Peyer's patch (tissue), 4 donors: ENCODE data around the gene WDR19. TPM values are rescaled to one million over a fixed set of nuclear protein-coding genes. Genes with fewer than 3 reads are reported as not detected.
"Not testable (repeated sequence)": the region's sequence is repeated elsewhere in the genome, so short reads cannot be mapped to it uniquely, and the experiment has no call there.

ENCODE experiments used
- DNase-seq, 3 donors: peaks; one replicate each; pipeline ENCODE4 v3.0.0-alpha.2; 2017 to 2019
- H3K27ac ChIP-seq, 4 donors: fragments of 200-600 bp; sonication (generic); one replicate each; pipeline ENCODE4 v1.5.1; 2016 to 2019
- H3K27me3 ChIP-seq, 2 donors: fragments of 200-600 bp; sonication (generic); one replicate each; pipeline ENCODE4 v1.5.1; 2019
- H3K36me3 ChIP-seq, 3 donors: fragments of 200-600 bp; sonication (generic); one replicate each; pipeline ENCODE4 v1.5.1; 2016 to 2019
- H3K4me1 ChIP-seq, 4 donors: fragments of 200-600 bp; sonication (generic); one replicate each; pipeline ENCODE4 v1.5.1; 2016 to 2019
- H3K4me3 ChIP-seq, 4 donors: fragments of 200-600 bp; sonication (generic); 1 replicate in 3 of 4; 2 replicates in 1 of 4; pipeline ENCODE4 v1.5.1; 2016 to 2019; ENCODE audit warnings: mild to moderate bottlenecking in 1 of 4
- H3K9me3 ChIP-seq, 4 donors: fragments of 200-600 bp; sonication (generic); one replicate each; pipeline ENCODE4 v1.5.1; 2016 to 2019; ENCODE audit warnings: mild to moderate bottlenecking in 1 of 4
- CTCF ChIP-seq, 6 experiments: fragments of 450-650 bp in 4 of 6; fragments of 200-600 bp in 2 of 6; sonication (generic) in 1 of 6; IDR thresholded peaks; one replicate each; pipeline ENCODE4 v1.5.1; 2017 to 2019; ENCODE audit warnings: antibody characterized with exemption in 6 of 6, mild to moderate bottlenecking in 3 of 6, moderate library complexity in 1 of 6
- POLR2A ChIP-seq, 2 donors: fragments of 450-650 bp; IDR thresholded peaks; one replicate each; pipeline ENCODE4 v1.5.1; 2017; ENCODE audit warnings: antibody characterized with exemption in 2 of 2, mild to moderate bottlenecking in 2 of 2, moderate library complexity in 2 of 2
- total RNA-seq, 4 donors: library from RNA; depleted of rRNA; stranded (reverse); fragments of >200 nt; gene quantifications; one replicate each; pipeline ENCODE4 v1.1.0, GENCODE V29; 2016

The WDR19 gene
- total RNA-seq, 4 donors from 2014 or later: 11.0 to 144 (median 23.2) TPM

- no peaks in the 10 kb centered on the region for H3K9me3 ChIP-seq
- TF ChIP-seq POLR2A (IDR thresholded peaks at IDR 0.05) (no peak), CTCF (IDR thresholded peaks at IDR 0.05) (no peak)
- no peak for DNase-seq
- H3K4me3 ChIP-seq: no peak overlapping the region
- no peaks in the 10 kb centered on the region for H3K4me1 ChIP-seq
- no peak overlapping the region for H3K27ac ChIP-seq
- no peaks in the 10 kb centered on the region for H3K27me3 ChIP-seq
- peaks cover 0 to 12% (median 0%) of the 10 kb centered on the region in 3 donors for H3K36me3 ChIP-seq
Observed at GRCh38 chr4:39274503-39274902, 92.2 kb downstream of the WDR19 start.

GRCh38 chr4:39277661-39278060 lies 95.3 kb downstream of the WDR19 start:
- not testable (repeated sequence) for H3K4me1 ChIP-seq, DNase-seq, H3K4me3 ChIP-seq, H3K27me3 ChIP-seq, H3K27ac ChIP-seq, H3K9me3 ChIP-seq
- H3K36me3 ChIP-seq: peaks cover 0 to 12% (median 0%) of the 10 kb centered on the region in 3 donors

GRCh38 chr4:39278476-39278875 lies 96.1 kb downstream of the WDR19 start:
- TF ChIP-seq CTCF (IDR thresholded peaks at IDR 0.05) (no peak), POLR2A (IDR thresholded peaks at IDR 0.05) (no peak)
- Histone ChIP-seq H3K27ac (no peak overlapping the region), H3K36me3 (peaks cover 0 to 6% (median 0%) of the 10 kb centered on the region in 3 donors), H3K27me3 (no peaks in the 10 kb centered on the region), H3K4me3 (no peak overlapping the region), H3K4me1 (no peaks in the 10 kb centered on the region), H3K9me3 (no peaks in the 10 kb centered on the region)
- no peak for DNase-seq

- TF ChIP-seq POLR2A (IDR thresholded peaks at IDR 0.05): no peak
- TF ChIP-seq CTCF (IDR thresholded peaks at IDR 0.05): no peak
- Histone ChIP-seq H3K9me3 (no peaks in the 10 kb centered on the region), H3K4me3 (no peak overlapping the region), H3K4me1 (no peaks in the 10 kb centered on the region), H3K27me3 (no peaks in the 10 kb centered on the region), H3K36me3 (peaks cover 0 to 4% (median 0%) of the 10 kb centered on the region in 3 donors), H3K27ac (no peak overlapping the region)
- DNase-seq: no peak
Observed at GRCh38 chr4:39279416-39279815, 97.1 kb downstream of the WDR19 start.

GRCh38 chr4:39280770-39281169 lies 98.4 kb downstream of the WDR19 start:
- H3K27me3 ChIP-seq: no peaks in the 10 kb centered on the region
- no peak for DNase-seq
- no peaks in the 10 kb centered on the region for H3K4me1 ChIP-seq
- H3K4me3 ChIP-seq: no peak overlapping the region
- no peaks in the 10 kb centered on the region for H3K36me3 ChIP-seq
- TF ChIP-seq CTCF (IDR thresholded peaks at IDR 0.05) (no peak), POLR2A (IDR thresholded peaks at IDR 0.05) (no peak)
- no peaks in the 10 kb centered on the region for H3K9me3 ChIP-seq
- H3K27ac ChIP-seq: no peak overlapping the region

- TF ChIP-seq CTCF (IDR thresholded peaks at IDR 0.05) (no peak), POLR2A (IDR thresholded peaks at IDR 0.05) (no peak)
- Histone ChIP-seq H3K9me3 (no peaks in the 10 kb centered on the region), H3K36me3 (peaks cover 0 to 41% (median 0%) of the 10 kb centered on the region in 3 donors), H3K4me1 (no peaks in the 10 kb centered on the region), H3K4me3 (no peak overlapping the region), H3K27ac (no peak overlapping the region), H3K27me3 (no peaks in the 10 kb centered on the region)
- DNase-seq: no peak
Observed at GRCh38 chr4:39285111-39285795, 102.9 kb downstream of the WDR19 start.
